Nephron (organoid): ENCODE data around the gene PARVA.

ENCODE experiments used
- H3K27ac Mint-ChIP-seq, 3 experiments: 2 replicates each; pipeline ENCODE4 v1.8.0; 2020; ENCODE audit warnings: mixed read lengths in 3 of 3, mild to moderate bottlenecking in 2 of 3, moderate library complexity in 1 of 3
- H3K27me3 Mint-ChIP-seq: 2 replicates; pipeline ENCODE4 v1.8.0; 2021; ENCODE audit warnings: low read depth, mild to moderate bottlenecking, moderate library complexity, mixed read lengths
- H3K36me3 Mint-ChIP-seq: 2 replicates; pipeline ENCODE4 v1.8.0; 2020; ENCODE audit warnings: low read depth, mixed read lengths
- H3K4me1 Mint-ChIP-seq: 2 replicates; pipeline ENCODE4 v1.8.0; 2020; ENCODE audit warnings: mixed read lengths
- H3K4me3 Mint-ChIP-seq, 3 experiments: 2 replicates each; pipeline ENCODE4 v1.8.0; 2020; ENCODE audit warnings: mild to moderate bottlenecking in 3 of 3, mixed read lengths in 3 of 3, moderate library complexity in 2 of 3
- H3K9me3 Mint-ChIP-seq: 2 replicates; pipeline ENCODE4 v1.8.0; 2020; ENCODE audit warnings: mixed read lengths
- CTCF ChIP-seq, 3 experiments: fragments of 200-600 bp; sonication (generic); IDR thresholded peaks; one replicate each; pipeline ENCODE4 v1.5.0; 2021; ENCODE audit warnings: antibody characterized with exemption in 3 of 3; ENCODE audit not compliant: unreplicated experiment in 3 of 3

The PARVA gene

GRCh38 chr11:12480401-12480800 is 103.0 kb downstream of the PARVA start:
- Mint-ChIP-seq H3K9me3 (no peaks in the 10 kb centered on the region), H3K4me1 (peaks cover 35% of the 10 kb centered on the region), H3K36me3 (peaks cover 82% of the 10 kb centered on the region), H3K4me3 (no peak overlapping the region), H3K27me3 (no peaks in the 10 kb centered on the region), H3K27ac (no peak overlapping the region)
- TF ChIP-seq CTCF (IDR thresholded peaks at IDR 0.05; ENCODE audit: unreplicated experiment in 3 of 3): no peak

- H3K27ac Mint-ChIP-seq: no peak overlapping the region
- H3K4me1 Mint-ChIP-seq: peaks cover 27% of the 10 kb centered on the region
- H3K36me3 Mint-ChIP-seq: peaks cover 80% of the 10 kb centered on the region
- H3K9me3 Mint-ChIP-seq: peaks cover 4% of the 10 kb centered on the region
- no peak for TF ChIP-seq CTCF (IDR thresholded peaks at IDR 0.05; ENCODE audit: unreplicated experiment in 3 of 3)
- H3K27me3 Mint-ChIP-seq: no peaks in the 10 kb centered on the region
- no peak overlapping the region for H3K4me3 Mint-ChIP-seq
Observed at GRCh38 chr11:12482839-12483238, 105.5 kb downstream of the PARVA start.

- no peaks in the 10 kb centered on the region for H3K27me3 Mint-ChIP-seq
- TF ChIP-seq CTCF (IDR thresholded peaks at IDR 0.05; ENCODE audit: unreplicated experiment in 3 of 3): no peak
- H3K4me1 Mint-ChIP-seq: peaks cover 20% of the 10 kb centered on the region
- peaks cover 80% of the 10 kb centered on the region for H3K36me3 Mint-ChIP-seq
- H3K4me3 Mint-ChIP-seq: no peak overlapping the region
- H3K27ac Mint-ChIP-seq: no peak overlapping the region
- H3K9me3 Mint-ChIP-seq: peaks cover 10% of the 10 kb centered on the region
Observed at GRCh38 chr11:12483604-12484003, 106.2 kb downstream of the PARVA start.

- peak; percentile 14 to 33 (median 20) for TF ChIP-seq CTCF (IDR thresholded peaks at IDR 0.05; ENCODE audit: unreplicated experiment in 3 of 3)
- Mint-ChIP-seq H3K27ac (no peak overlapping the region), H3K4me3 (no peak overlapping the region), H3K9me3 (peaks cover 19% of the 10 kb centered on the region), H3K36me3 (peaks cover 79% of the 10 kb centered on the region), H3K4me1 (peaks cover 16% of the 10 kb centered on the region), H3K27me3 (no peaks in the 10 kb centered on the region)
Observed at GRCh38 chr11:12485328-12485727, 108.0 kb downstream of the PARVA start.

GRCh38 chr11:12489246-12489772 is 111.9 kb downstream of the PARVA start:
- H3K4me1 Mint-ChIP-seq: peaks cover 4% of the 10 kb centered on the region
- peaks cover 61% of the 10 kb centered on the region for H3K36me3 Mint-ChIP-seq
- no peak for TF ChIP-seq CTCF (IDR thresholded peaks at IDR 0.05; ENCODE audit: unreplicated experiment in 3 of 3)
- peaks cover 22% of the 10 kb centered on the region for H3K9me3 Mint-ChIP-seq
- no peak overlapping the region for H3K4me3 Mint-ChIP-seq
- no peak overlapping the region for H3K27ac Mint-ChIP-seq
- H3K27me3 Mint-ChIP-seq: no peaks in the 10 kb centered on the region

- TF ChIP-seq CTCF (IDR thresholded peaks at IDR 0.05; ENCODE audit: unreplicated experiment in 3 of 3): no peak
- peaks cover 12% of the 10 kb centered on the region for H3K4me1 Mint-ChIP-seq
- no peak overlapping the region for H3K4me3 Mint-ChIP-seq
- H3K27ac Mint-ChIP-seq: no peak overlapping the region
- no peaks in the 10 kb centered on the region for H3K27me3 Mint-ChIP-seq
- H3K36me3 Mint-ChIP-seq: peaks cover 56% of the 10 kb centered on the region
- peaks cover 3% of the 10 kb centered on the region for H3K9me3 Mint-ChIP-seq
Observed at GRCh38 chr11:12494699-12495098, 117.3 kb downstream of the PARVA start.
